T-helper 2 cell treated with Interferon-gamma antibody and Interleukin-4, amounts not matched to agents 100 ng/mL and 5 ng/mL, for 36 hours (primary cell): ENCODE data around the gene KRT20. TPM values are rescaled to one million over a fixed set of nuclear protein-coding genes. Genes with fewer than 3 reads are reported as not detected.

ENCODE experiments used
- intact Hi-C: fragments of 100-400 bp; cut with micrococcal nuclease; formaldehyde crosslinking; loops from one replicate; pipeline ENCODE4 v1.15.1; 2023
- total RNA-seq: library from RNA; stranded (reverse); gene quantifications from 2 replicates; pipeline ENCODE4 v1.2.3, GENCODE V29; 2022

Gene KRT20
- total RNA-seq, 1 donor from 2014 or later, result not detected

- intact Hi-C loops, result no loop called here
These were observed 30.7 kb downstream of the KRT20 start for GRCh38 chr17:40854175-40854814.

- intact Hi-C loops, result no loop called here
These were observed 32.7 kb downstream of the KRT20 start for GRCh38 chr17:40852364-40852763.

GRCh38 chr17:40850293-40850972 lies 34.6 kb downstream of the KRT20 start:
- intact Hi-C loops, result no loop called here

- intact Hi-C loops, result no loop called here
These were observed 35.3 kb downstream of the KRT20 start for GRCh38 chr17:40849723-40850122.

GRCh38 chr17:40848583-40849235 lies 36.3 kb downstream of the KRT20 start:
- intact Hi-C loops, result no loop called here

- intact Hi-C loops, result no loop called here
These were observed 38.4 kb downstream of the KRT20 start for GRCh38 chr17:40846515-40847144.

GRCh38 chr17:40844671-40845107 lies 40.4 kb downstream of the KRT20 start:
- intact Hi-C loops, result no loop called here

- intact Hi-C loops, result no loop called here
These were observed 41.8 kb downstream of the KRT20 start for GRCh38 chr17:40843242-40843641.

- intact Hi-C loops, result no loop called here
These were observed 43.8 kb downstream of the KRT20 start for GRCh38 chr17:40841246-40841645.

GRCh38 chr17:40839194-40839593 lies 45.8 kb downstream of the KRT20 start:
- intact Hi-C loops, result no loop called here

- intact Hi-C loops, result no loop called here
These were observed 49.0 kb downstream of the KRT20 start for GRCh38 chr17:40836020-40836419.

- intact Hi-C loops, result no loop called here
These were observed 51.2 kb downstream of the KRT20 start for GRCh38 chr17:40833882-40834281.

- intact Hi-C loops, result no loop called here
These were observed 52.2 kb downstream of the KRT20 start for GRCh38 chr17:40832840-40833239.

- intact Hi-C loops, result no loop called here
These were observed 54.8 kb downstream of the KRT20 start for GRCh38 chr17:40830085-40830776.

- intact Hi-C loops, result no loop called here
These were observed 56.5 kb downstream of the KRT20 start for GRCh38 chr17:40828454-40829044.

- intact Hi-C loops, result no loop called here
These were observed 57.1 kb downstream of the KRT20 start for GRCh38 chr17:40827746-40828453.
